ENCODE results near the gene DYNC1I2.

GRCh38 chr2:171742760-171743159 lies 55.5 kb downstream of the DYNC1I2 start:
- TF ChIP-seq CTCF (conservative IDR thresholded peaks at IDR 0.05; ENCODE audit: low read length): no peak
- no peak for TF ChIP-seq EZH2phosphoT487 (IDR thresholded peaks at IDR 0.05; ENCODE audit: borderline replicate concordance, low read depth, low read length)

Measured in OCI-LY7 (cell line).